Stimulated activated CD4-positive, alpha-beta T cell treated with anti-CD3 and anti-CD28 coated beads, TNF-alpha, amount 100 ng/mL, for 4 hours (primary cell): ENCODE data around the gene ZNF618.

Source experiments
- DNase-seq, 3 experiments: peaks; one replicate each; pipeline ENCODE4 v3.0.0-alpha.2; 2020; ENCODE audit warnings: low read depth in 3 of 3

The ZNF618 gene

DNA sequence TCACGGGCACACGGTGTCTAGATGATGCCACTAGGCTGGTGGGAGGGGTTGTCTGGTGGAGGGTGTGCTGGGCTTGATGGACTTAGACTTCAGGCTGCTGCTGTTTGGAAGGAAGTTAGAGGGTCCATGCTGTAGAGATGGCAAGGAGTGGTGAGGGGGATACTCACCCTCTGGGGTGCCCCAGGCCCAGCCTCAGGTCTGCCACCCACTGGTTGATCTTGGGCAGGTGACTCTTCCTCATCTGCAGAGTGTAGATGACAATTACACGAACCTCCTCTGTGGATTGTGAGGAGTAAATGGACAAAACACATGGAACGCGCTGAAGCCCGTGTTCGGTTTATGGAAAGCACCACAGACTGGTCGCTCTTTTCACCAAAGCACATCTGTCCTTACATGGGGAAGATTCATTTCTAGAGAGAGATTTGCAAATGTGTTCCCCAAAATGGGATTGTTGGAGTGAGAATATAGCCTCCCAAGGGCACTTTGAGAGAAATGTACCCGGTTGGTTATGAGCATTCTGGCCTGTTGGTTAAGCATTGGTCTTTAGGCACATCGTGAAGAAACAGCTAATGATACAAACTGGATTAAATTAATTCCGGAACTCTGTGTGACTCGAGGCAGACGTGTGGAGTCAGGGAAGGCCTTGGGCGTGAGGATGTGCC is 58.2 kb downstream of the ZNF618 start:
- DNase-seq, result no peak

DNA sequence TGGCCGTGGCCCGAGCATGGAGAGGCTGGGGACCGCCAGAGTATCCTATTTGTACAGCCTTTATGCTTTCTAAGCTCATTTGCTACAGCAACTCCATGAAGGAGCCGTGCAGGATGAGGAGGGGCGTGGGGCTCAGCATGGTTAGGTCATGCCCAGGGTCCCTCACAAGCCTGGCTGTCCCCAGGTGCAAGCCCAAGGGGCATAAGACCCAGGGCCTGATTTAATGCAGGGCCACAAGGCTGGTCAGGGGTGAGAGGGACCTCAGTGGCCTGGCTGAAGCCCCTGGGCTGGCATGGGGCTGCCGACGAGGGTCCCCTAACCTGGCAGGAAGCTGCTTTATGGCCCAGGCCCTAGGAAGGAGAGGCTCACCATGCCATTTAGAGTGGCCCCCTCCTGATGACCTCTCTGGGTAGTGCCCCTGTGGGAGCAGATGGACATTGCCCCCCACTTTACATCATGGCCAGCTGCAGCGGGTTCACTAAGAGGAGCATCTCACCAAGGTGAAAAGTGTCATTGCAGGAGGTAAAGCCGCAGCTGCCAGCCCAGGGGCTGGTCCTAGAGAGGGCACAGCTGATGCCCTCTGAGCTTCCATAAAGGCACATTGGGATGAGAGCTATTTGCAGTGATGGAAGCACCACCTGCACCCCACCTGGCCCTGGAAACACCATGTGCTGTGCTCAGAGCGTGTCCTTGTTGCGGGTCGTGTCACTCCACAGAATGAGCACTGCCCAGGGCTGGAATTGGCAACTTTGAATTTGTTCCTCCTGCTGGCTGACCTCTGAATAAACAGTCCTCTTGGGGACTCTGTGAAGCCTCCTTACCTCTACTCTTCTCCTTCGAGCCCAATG is 58.9 kb downstream of the ZNF618 start:
- DNase-seq, result no peak

DNA sequence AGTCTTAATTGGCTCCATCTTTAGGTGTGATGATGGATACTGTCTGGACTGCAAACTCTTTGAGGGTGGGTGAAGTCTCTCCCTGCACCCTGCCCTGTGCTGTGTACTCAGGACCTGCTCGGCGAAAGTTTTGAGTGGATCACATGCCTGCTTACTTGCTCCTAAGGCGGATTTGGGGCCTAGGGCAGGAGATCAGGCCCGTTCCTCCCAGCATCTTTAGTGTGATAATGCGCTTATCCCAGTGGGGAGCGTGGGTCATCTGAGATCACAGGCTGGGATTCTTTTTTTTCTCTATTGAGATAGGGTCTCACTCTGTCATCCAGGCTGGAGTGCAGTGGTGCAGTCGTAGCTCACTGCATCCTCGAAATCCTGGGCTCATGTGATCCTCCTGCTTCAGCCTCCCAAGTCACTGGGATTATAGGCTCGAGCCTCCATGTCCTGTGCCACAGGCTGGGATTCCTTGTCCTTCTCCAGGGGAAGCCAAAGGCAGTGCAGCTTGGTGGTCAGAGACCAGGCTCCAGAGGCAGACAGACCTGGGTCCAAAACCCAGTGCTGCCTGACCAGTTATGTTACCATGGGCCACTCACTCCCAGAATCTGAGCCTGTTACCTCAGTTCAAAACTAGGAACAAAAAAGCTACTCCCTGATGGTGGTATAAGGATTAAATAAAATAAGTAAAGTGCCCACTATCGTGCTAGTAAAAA is 59.7 kb downstream of the ZNF618 start:
- no peak for DNase-seq

DNA sequence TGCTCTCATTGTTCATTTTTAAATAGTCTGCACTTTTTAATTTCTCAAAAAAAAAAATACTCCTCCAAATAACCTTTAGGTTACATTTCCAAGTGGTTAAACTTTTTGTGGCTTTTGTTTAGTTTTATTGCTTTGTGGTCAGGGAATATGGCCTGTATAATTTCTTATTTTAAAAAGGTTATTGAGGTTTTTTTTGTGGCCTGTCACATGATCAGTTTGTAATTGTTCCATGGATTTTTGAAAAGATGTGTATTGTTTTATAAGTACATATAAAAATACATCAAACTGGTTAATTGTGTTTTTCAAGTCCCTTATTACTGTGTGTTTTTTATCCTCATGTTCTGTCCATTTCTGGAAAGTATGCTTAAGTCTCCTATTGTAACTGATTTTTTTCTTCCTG is 64.0 kb downstream of the ZNF618 start:
- DNase-seq, result no peak

DNA sequence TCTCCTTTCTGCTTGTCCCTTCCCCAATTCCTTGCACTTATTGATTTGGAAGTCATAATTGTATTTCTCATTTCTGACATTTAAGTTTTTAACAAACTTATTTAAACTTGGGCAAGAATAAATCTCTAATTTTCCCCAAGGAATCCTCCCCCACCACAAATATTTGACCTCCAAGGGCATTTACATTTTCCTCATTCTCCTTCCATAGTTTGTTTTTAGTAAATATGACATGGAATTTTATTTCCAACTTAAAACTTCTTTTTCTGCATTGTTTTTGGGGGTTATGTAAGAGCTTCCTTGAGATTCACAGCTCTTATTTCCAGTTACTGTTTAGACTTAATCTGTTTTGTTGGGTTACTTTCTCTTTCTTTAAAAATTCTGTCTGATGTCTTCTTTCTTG is 64.9 kb downstream of the ZNF618 start:
- no peak for DNase-seq

DNA sequence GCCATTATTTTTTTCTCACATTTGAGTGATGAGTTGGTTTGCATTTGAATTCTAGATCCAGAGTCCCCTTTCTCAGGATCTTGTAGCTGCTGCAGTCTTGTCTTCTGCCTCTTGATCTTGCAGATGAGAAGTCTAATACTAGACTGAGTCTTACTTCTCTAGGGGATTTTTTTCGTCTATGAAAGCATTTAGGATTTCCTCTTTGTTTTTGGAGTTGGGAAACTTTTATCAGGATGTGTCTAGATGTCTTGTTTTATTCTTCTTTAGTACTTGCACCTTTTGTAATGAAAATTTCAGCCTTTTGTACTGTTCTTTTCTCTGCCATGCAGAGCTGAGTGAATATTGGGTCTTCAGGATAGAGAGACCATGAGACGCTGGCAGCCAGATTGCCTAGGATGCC is 65.4 kb downstream of the ZNF618 start:
- DNase-seq, result no peak

DNA sequence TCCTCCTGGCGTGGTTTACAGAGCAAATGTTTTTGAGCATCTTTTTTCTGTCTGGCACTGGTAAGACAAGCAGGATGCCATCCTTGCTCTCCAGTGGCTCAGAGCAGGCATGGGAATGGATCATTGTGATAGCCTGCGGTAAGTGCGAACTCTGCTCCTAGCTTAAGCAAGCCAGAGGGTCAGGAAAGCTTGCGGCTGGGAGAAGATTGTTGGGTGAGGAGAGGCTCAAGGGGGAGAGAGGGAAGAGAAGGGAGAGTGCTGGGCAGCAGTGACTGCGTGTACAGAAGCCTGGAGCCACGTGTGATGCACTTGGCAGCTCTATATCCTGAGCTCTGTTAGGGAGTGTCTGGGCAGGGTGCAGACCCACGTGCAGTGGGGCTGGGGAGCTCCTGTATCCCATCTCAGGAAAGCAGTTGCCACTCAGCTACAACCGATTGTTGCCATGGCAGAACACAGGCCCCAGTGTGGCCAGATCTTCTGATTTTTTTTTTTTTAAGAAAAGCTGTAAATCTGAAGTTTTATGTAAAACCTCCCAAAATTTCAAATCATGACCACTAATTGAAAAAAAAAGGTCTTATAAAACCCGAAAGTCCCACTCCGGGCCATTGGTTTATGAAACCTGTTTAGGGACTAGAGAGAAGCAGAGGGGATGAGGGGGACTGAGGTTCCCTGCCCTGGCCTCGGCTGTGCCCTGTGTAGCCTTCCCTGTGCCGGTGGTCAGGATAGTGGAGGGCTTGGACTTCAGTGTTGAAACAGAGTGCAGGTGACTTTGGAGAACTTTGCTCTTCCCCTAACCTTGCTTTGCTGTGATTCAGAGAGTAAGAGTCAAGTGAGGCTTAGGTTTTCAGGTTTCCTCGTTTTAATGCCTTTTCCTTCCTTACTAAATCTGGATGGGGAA is 67.3 kb downstream of the ZNF618 start:
- DNase-seq, result no peak

DNA sequence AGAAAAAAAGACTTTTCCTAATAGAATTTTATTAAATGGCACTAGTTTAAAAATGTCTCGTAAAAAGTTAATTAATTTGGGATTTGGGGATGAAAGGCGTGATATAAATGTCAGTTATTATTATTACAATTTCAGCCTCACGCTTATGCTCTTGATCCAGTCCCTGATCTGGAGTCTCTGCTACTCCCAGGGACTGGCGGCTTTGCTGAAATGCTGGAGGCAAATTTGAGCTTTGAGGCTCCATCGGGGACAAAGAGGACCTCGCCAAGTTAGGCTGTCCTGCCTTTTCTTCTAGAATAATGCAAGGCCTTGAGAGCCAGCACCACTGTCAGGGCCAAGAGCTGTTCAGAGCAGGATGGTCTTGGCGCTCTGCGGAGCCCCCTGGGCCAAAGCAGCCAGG is 69.7 kb downstream of the ZNF618 start:
- no peak for DNase-seq

DNA sequence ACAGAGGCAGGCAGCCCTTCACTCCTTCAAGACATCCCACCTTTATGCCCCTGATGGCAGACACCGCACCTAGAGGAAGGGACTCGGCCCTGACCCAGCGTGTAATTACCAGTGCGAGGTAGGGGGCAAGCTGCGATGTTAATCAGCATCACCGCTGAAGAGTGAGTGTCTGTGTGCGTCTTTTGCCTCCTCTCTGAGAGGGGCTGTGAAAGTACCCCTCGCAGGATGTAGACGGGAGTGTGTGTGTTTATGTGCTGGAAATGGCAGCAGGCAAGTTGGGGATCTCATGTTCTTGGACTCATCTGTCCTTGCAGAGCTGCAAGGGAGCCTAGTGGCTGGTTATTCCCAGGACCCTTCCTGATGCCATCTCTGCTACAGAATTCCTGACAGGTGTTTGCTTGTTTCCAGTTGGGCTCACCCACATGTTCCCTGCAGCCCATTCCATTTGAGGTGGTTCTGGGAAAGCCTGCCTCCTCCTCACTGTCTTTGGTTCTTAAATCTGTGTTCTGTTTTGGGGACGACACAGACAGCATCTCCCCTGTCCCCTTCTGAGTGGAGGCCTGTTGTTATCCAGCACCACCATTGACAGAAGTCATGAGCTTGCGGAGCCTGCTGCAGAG is 70.5 kb downstream of the ZNF618 start:
- DNase-seq, result no peak

DNA sequence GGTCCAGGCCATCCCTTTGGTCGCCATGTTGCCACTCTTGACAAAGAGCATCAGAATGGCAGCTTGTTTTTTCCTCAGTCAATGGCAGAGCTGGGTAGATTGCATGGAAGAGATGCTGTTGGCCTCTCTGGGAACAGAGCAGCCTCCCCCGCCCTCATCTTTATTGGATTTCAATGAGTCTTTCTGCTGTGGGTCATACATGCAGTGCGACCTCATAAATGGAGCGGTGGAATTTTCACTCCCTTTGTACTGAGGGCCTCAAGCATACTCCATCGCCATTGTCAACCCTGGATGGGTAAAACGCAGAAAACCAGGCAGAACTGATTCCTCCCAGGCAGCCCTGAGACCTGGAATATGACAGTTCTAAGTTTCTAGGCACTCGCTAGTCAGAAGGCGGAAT is 71.8 kb downstream of the ZNF618 start:
- no peak for DNase-seq

DNA sequence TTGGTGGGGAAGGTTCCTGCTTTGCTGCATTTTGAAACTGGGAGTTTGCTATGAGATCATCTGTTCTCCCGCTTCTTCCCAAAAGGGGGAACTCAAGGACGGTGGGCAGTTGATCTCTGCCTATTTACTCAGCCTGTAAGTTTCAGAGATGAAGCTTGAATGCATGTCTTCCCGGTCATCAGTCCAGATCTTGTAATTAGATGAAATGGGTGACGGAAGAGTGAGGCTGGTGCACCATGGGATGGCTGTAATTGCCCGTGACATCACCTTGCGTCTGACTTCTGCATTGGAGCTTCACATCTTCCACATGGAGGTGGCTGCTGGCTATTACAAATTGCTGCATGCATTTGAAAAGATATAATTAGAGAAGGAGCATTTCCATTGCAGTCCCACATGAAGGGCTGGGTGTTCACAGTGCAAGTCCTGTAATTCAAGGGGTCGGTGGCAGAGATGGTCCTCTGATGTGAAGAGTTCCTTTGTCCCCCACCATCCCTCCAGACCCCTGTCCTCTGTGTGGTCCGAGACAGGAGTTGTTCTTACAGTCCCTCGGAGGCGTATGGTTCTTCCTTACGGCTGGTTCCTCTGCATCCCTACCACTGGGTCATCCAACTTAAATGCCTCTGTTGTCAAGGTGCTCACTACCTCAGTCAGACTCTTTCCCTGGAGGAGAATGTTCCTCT is 72.9 kb downstream of the ZNF618 start:
- DNase-seq, result no peak

DNA sequence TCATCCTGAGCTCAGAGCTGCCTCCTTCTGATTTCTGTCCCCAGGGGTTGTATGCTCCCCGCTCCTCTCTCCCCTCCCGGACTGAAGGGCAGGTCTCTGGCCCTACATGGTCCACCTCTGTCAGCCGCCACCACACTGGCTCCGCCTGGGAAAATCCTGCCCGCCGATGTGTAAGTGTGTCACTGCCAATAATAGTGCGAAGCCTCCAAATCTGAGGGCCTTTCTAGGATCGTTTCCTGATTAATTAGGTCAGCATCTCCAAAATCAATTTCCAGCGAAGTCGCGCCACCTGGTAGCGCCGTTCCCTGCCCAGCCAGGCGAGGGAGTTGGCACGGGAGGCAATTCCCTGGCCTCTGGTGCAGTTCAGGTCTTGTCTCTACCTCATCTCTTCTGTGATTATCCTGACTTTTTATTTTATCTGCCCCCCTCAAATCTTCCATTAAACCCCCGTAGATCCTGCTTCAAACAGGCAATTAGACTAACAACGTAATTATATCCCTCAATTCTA is 73.5 kb downstream of the ZNF618 start:
- DNase-seq, result no peak

DNA sequence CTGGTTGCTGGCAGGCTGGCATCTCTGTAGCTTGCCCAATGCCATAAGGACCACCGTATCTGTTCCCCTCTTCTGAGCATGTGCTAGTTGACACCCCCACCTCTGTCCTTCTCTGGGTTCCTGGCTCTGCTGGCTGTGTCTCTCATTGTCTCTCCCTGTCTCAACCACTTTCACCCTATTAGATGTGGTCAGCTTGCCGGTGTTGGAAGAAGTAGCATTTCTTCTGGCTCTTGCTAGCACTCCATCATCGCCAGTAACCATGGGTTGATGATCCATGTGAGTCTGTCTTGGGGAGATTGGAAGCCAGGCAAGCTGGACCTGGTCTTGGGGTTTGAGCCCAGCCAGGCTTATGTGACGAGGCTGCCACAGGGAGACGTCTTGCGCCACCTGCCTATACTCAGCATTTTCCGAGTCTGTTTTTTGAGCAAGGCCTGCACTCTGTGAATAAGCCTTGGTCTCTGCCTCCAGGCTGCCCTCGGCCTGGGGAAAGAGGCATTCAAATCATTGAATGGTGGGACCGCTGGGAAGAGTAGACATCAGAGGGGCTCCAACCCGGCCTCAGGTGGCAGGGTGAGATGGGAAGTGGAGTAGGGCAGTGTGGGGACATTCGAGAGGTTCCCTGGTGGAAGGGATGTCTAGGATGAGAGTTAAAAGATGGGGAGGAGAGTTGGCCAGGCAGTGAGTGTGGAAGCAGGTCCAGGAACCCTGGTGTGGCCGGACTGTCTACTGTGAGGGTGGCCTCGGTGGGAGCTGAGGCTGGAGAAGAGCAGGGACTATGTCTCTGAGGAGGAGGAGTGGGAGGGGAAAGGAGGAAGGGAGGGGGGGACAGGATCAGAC is 74.3 kb downstream of the ZNF618 start:
- no peak for DNase-seq

DNA sequence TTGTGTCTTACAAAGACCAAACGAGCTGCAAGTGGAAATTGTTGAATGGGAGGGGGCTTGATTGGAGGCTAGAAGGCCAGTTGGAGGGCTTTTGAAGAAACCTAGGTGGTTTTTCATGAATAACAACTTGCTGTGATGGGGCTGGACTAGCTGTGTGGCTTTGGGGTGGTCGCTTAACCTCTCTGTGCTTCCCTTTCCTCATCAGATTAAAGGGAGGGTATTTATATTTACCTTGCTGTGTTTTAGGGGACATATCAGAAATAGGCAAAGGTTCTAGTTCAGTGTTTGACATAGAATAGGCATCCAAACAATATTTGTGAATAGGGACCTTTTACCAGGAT is 74.9 kb downstream of the ZNF618 start:
- no peak for DNase-seq

DNA sequence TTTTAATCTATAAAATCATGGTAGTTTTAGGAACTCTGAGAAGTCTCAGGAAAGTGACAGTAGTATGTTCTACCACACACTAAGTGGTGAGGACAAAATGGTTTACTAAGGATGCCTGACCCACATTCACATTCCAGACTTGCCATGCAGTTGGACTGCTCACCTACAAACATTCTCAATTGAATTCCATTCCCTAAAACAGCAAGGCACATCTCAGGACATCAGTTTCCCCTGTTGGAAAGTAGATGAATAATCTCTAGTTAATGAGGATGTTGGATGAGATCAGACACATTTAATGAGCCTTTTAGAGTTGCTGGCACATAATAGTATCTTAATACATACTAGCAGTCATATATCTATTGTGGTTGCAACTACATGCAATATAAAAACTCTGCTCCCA is 76.6 kb downstream of the ZNF618 start:
- no peak for DNase-seq

DNA sequence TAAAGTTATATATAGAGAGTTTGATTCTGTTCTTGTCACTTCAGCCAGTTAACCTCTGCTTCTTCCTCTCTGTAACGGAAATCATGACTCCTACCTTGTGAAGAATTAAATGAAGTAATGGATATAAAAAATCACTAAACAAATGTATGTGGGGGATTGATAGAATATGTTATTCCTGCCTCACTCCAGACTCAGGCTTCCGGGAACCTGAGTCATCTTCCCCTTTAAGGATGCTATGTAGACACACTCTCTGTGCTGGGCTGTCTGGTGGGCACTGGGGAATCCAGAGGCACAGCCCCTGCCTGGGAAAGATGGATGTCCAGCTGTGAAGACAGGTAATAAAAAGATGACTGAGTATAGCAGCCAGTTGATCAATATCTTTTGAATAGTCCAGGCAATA is 77.4 kb downstream of the ZNF618 start:
- no peak for DNase-seq

DNA sequence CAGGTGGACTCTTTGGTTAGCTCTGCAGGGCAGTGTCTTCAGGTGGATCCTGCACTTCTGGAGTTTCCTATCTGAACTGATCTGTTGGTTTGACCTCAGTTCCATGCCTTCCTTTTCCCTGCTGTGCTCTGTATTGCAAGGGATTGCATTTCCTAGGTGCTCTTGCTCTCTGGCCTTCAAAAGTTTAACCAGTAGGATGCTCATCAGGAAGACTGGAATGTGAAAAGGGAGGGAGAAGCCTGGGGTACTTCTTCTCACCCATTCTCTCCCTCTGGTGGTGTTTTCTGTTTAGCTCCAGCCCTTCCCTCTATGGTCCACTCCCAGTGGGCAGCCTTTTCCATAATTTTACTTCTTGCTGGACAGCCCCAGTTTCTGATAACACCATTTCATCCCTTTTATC is 78.5 kb downstream of the ZNF618 start:
- no peak for DNase-seq

DNA sequence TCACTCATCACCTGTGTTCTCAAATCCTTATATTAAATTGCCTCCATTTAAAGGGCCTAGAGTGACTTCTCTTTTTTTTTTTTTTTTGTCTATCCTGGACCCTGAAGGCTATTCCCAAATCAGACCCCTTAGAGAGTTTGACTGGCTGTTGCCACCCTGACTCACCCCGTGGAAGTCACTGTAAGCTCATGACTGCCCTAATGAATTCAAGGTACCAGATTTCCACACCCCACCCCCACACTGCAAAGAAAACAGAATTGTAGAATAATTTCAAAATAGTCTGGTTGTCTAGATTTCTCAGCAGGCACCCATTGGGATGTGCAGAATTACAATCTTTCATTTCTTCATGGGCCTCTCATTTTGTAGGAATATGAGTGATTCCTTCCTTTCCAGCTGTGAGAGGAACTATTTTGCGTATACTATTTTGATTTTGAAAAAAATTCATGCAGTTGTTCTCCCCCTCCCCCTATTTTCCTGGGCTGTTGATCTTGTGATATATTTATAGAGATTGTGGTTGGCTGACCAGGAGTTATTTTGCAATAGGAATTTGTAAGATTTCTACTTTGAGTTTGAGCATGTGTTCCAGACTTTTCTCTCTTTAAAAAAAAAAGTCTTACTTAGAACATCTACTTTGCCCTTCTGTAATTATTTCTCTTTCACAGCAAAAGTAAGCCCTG is 79.1 kb downstream of the ZNF618 start:
- no peak for DNase-seq

DNA sequence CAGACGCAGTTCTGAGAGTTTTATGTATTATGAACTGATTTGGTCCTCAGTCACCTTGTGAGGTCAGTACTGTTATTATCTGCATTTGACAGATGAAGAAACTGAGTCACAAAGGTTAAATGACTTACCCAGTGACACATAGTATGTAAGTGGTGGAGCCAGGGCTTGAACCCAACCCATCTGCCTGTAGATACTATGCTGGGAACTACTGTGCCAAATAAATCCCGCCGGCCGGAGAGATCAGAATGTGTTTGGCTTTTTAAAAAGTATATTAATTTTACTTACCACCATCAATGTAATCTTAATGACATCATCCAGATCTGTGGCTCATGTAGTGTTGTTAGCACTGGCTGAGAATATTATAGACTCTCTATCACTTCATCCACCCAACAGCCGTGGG is 80.8 kb downstream of the ZNF618 start:
- DNase-seq, result no peak
